ENCODE measurements around the gene HUS1.
"Not testable (repeated sequence)": the region's sequence is repeated elsewhere in the genome, so short reads cannot be mapped to it uniquely, and the experiment has no call there.

Gene HUS1

GRCh38 chr7:47923081-47923875, 56.1 kb downstream of the HUS1 start:
- DNase-seq (ENCODE audit: low read depth), result not testable (repeated sequence)

GRCh38 chr7:47916514-47916913, 62.9 kb downstream of the HUS1 start:
- DNase-seq (ENCODE audit: low read depth), result not testable (repeated sequence)

GRCh38 chr7:47915616-47915976, 63.8 kb downstream of the HUS1 start:
- DNase-seq (ENCODE audit: low read depth), result no peak

- DNase-seq (ENCODE audit: low read depth), result no peak
These were observed 64.4 kb downstream of the HUS1 start for GRCh38 chr7:47914717-47915615.
